Measurements from ENCODE around the gene AFF3. TPM values are rescaled to one million over a fixed set of nuclear protein-coding genes. Genes with fewer than 3 reads are reported as not detected.

The AFF3 gene
- total and polyA plus RNA-seq, 2 donors (not counting 1 experiment from before 2014, with no cell fraction given), result 0.50 to 2.5 TPM

GRCh38 chr2:99698896-99699295, 443.5 kb downstream of the AFF3 start:
- no peaks in the 10 kb centered on the region for H3K9me3 ChIP-seq (ENCODE audit: control insufficient read depth, insufficient read depth, low read depth, low read length)
- DNase-seq (ENCODE audit: low read depth in 2 of 2), result peak in 1 of 2 donors; percentile 87
- H3K27ac ChIP-seq (ENCODE audit: insufficient read depth, low read length), result no peak overlapping the region
- no peak overlapping the region for H2AFZ ChIP-seq (ENCODE audit: low read length)
- H3K27me3 ChIP-seq (ENCODE audit: control insufficient read depth, insufficient read depth, low read length), result no peaks in the 10 kb centered on the region
- no peaks in the 10 kb centered on the region for H4K20me1 ChIP-seq (ENCODE audit: control insufficient read depth, extremely low read depth, insufficient read depth, low read length)
- H3K4me1 ChIP-seq (ENCODE audit: control insufficient read depth, extremely low read depth, insufficient read depth, low read length), result peaks cover 2% of the 10 kb centered on the region
- H3K36me3 ChIP-seq (ENCODE audit: control insufficient read depth, insufficient read depth, low read length), result no peaks in the 10 kb centered on the region
- H3K4me2 ChIP-seq (ENCODE audit: extremely low read depth, insufficient read depth, low read length), result no peak overlapping the region
- H3K4me3 ChIP-seq (replicated peaks in 1 of 4; ENCODE audit: control extremely low read depth in 1 of 4, insufficient read depth in 1 of 4, low read depth in 3 of 4, low read length in 4 of 4), result no peak overlapping the region
- H3K9ac ChIP-seq (ENCODE audit: insufficient read depth, low read length), result no peak overlapping the region
- TF ChIP-seq CTCF (conservative IDR thresholded peaks at IDR 0.05 in 1 of 2, IDR thresholded peaks at IDR 0.05 in 1 of 2; ENCODE audit: low read depth in 1 of 2, low read length in 2 of 2), result no peak
- TF ChIP-seq EZH2 (IDR thresholded peaks at IDR 0.05; ENCODE audit: low read length, missing control alignments), result no peak
- no peaks in the 10 kb centered on the region for H3K79me2 ChIP-seq (ENCODE audit: control insufficient read depth, insufficient read depth, low read length)

GRCh38 chr2:99697811-99698568, 444.4 kb downstream of the AFF3 start:
- Histone ChIP-seq H3K79me2 (ENCODE audit: control insufficient read depth, insufficient read depth, low read length) (no peaks in the 10 kb centered on the region), H3K27ac (ENCODE audit: insufficient read depth, low read length) (no peak overlapping the region), H3K9me3 (ENCODE audit: control insufficient read depth, insufficient read depth, low read depth, low read length) (no peaks in the 10 kb centered on the region), H3K9ac (ENCODE audit: insufficient read depth, low read length) (no peak overlapping the region), H4K20me1 (ENCODE audit: control insufficient read depth, extremely low read depth, insufficient read depth, low read length) (no peaks in the 10 kb centered on the region), H3K4me2 (ENCODE audit: extremely low read depth, insufficient read depth, low read length) (no peak overlapping the region), H2AFZ (ENCODE audit: low read length) (no peak overlapping the region), H3K36me3 (ENCODE audit: control insufficient read depth, insufficient read depth, low read length) (no peaks in the 10 kb centered on the region), H3K4me1 (ENCODE audit: control insufficient read depth, extremely low read depth, insufficient read depth, low read length) (peaks cover 2% of the 10 kb centered on the region), H3K27me3 (ENCODE audit: control insufficient read depth, insufficient read depth, low read length) (no peaks in the 10 kb centered on the region), H3K4me3 (replicated peaks in 1 of 4; ENCODE audit: control extremely low read depth in 1 of 4, insufficient read depth in 1 of 4, low read depth in 3 of 4, low read length in 4 of 4) (no peak overlapping the region)
- no peak for TF ChIP-seq CTCF (conservative IDR thresholded peaks at IDR 0.05 in 1 of 2, IDR thresholded peaks at IDR 0.05 in 1 of 2; ENCODE audit: low read depth in 1 of 2, low read length in 2 of 2)
- TF ChIP-seq EZH2 (IDR thresholded peaks at IDR 0.05; ENCODE audit: low read length, missing control alignments), result no peak
- peak; percentile 94 to 99 for DNase-seq (ENCODE audit: low read depth in 2 of 2)

GRCh38 chr2:99695944-99696253, 446.5 kb downstream of the AFF3 start:
- Histone ChIP-seq H3K4me3 (replicated peaks in 1 of 4; ENCODE audit: control extremely low read depth in 1 of 4, insufficient read depth in 1 of 4, low read depth in 3 of 4, low read length in 4 of 4) (no peak overlapping the region), H2AFZ (ENCODE audit: low read length) (no peak overlapping the region), H3K4me2 (ENCODE audit: extremely low read depth, insufficient read depth, low read length) (no peak overlapping the region), H3K4me1 (ENCODE audit: control insufficient read depth, extremely low read depth, insufficient read depth, low read length) (peaks cover 2% of the 10 kb centered on the region), H3K36me3 (ENCODE audit: control insufficient read depth, insufficient read depth, low read length) (no peaks in the 10 kb centered on the region), H3K9ac (ENCODE audit: insufficient read depth, low read length) (no peak overlapping the region), H3K79me2 (ENCODE audit: control insufficient read depth, insufficient read depth, low read length) (no peaks in the 10 kb centered on the region), H4K20me1 (ENCODE audit: control insufficient read depth, extremely low read depth, insufficient read depth, low read length) (no peaks in the 10 kb centered on the region), H3K27ac (ENCODE audit: insufficient read depth, low read length) (no peak overlapping the region), H3K9me3 (ENCODE audit: control insufficient read depth, insufficient read depth, low read depth, low read length) (no peaks in the 10 kb centered on the region), H3K27me3 (ENCODE audit: control insufficient read depth, insufficient read depth, low read length) (no peaks in the 10 kb centered on the region)
- DNase-seq (ENCODE audit: low read depth in 2 of 2), result peak in 1 of 2 donors; percentile 55
- no peak for TF ChIP-seq CTCF (conservative IDR thresholded peaks at IDR 0.05 in 1 of 2, IDR thresholded peaks at IDR 0.05 in 1 of 2; ENCODE audit: low read depth in 1 of 2, low read length in 2 of 2)
- no peak for TF ChIP-seq EZH2 (IDR thresholded peaks at IDR 0.05; ENCODE audit: low read length, missing control alignments)

Data from fibroblast of lung (primary cell).